ENCODE data around the gene SCIMP.
A peak's percentile ranks its signal among the peaks of the same experiment; 100 is the strongest.

- peak in 2 of 4 experiments; percentile 18 to 26 for TF ChIP-seq CTCF (IDR thresholded peaks at IDR 0.05)
- TF ChIP-seq POLR2A (IDR thresholded peaks at IDR 0.05), result no peak
These were observed 2.9 kb upstream of the SCIMP start for GRCh38 chr17:5237541-5238016.
